Mammary epithelial cell (primary cell): Measurements from ENCODE around the gene SEMA5B.

Source experiments
- CTCF ChIP-seq, 2 donors: IDR thresholded peaks in 1 of 2; conservative IDR thresholded peaks in 1 of 2; 2 replicates each; pipeline ENCODE4 v1.5.1; 2011 to 2012; ENCODE audit warnings: inconsistent platforms in 2 of 2, low read length in 2 of 2, mild to moderate bottlenecking in 2 of 2, control low read depth in 1 of 2, low read depth in 1 of 2; ENCODE audit not compliant: insufficient read depth in 1 of 2; ENCODE audit errors: extremely low read depth in 1 of 2
- EZH2 ChIP-seq: IDR thresholded peaks from 2 replicates; pipeline ENCODE4 v1.6.1; 2012; ENCODE audit warnings: low read length, inconsistent platforms, borderline replicate concordance

- TF ChIP-seq CTCF (conservative IDR thresholded peaks at IDR 0.05 in 1 of 2, IDR thresholded peaks at IDR 0.05 in 1 of 2; ENCODE audit: extremely low read depth in 1 of 2, insufficient read depth in 1 of 2, low read depth in 1 of 2, low read length in 2 of 2) (no peak), EZH2 (no peak)
Measured at GRCh38 chr3:122875547-122876127, 151.9 kb downstream of the SEMA5B start.
